Lower leg skin (tissue), 3 donors: ENCODE data around the gene RIC1.

Source experiments
- POLR2A ChIP-seq, 2 donors: fragments of 450-650 bp; IDR thresholded peaks; one replicate each; pipeline ENCODE4 v1.6.1; 2016 to 2017; ENCODE audit warnings: antibody characterized with exemption in 2 of 2, mild to moderate bottlenecking in 1 of 2, moderate library complexity in 1 of 2
- TF ChIP-seq, protein P1 (sequence below), 3 donors: fragments of 450-650 bp; IDR thresholded peaks; one replicate each; pipeline ENCODE4 v1.5.1; 2016; ENCODE audit warnings: antibody characterized with exemption in 3 of 3, mild to moderate bottlenecking in 3 of 3, moderate library complexity in 2 of 3

DNA sequence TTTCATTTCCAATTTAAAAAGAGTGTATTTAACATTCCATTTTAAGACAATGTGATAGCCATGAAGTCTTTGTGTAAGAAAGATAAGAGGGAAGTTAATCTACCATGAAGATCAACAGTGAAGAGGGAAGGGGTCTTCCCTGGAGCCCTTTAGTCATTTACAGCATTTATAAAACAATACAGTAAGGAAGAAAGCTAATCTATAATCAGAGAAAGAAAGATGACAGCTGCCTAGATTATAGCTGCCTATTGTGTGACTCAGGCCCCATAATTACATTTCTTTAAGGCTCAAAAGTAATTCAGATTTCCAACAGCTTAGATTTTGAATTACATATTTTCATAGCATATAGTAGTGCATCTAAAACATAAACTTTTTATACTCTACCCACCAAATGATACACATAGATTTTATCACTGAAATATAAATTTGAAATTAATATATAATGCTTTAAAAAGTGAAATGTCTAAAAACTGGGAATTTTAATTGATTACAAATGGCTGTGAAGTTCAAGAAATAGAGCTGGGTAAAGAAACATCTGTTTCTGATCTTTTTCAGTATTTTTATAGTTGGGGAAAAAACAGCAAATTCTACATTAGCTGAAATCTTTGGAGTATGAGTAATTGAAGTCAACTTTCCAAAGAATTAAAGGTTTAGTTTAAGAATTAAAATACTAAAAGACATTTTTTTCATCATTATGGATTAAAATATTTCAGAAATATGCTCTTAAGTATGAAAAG, 89.6 kb downstream of the RIC1 start:
- TF ChIP-seq, protein P1, sequence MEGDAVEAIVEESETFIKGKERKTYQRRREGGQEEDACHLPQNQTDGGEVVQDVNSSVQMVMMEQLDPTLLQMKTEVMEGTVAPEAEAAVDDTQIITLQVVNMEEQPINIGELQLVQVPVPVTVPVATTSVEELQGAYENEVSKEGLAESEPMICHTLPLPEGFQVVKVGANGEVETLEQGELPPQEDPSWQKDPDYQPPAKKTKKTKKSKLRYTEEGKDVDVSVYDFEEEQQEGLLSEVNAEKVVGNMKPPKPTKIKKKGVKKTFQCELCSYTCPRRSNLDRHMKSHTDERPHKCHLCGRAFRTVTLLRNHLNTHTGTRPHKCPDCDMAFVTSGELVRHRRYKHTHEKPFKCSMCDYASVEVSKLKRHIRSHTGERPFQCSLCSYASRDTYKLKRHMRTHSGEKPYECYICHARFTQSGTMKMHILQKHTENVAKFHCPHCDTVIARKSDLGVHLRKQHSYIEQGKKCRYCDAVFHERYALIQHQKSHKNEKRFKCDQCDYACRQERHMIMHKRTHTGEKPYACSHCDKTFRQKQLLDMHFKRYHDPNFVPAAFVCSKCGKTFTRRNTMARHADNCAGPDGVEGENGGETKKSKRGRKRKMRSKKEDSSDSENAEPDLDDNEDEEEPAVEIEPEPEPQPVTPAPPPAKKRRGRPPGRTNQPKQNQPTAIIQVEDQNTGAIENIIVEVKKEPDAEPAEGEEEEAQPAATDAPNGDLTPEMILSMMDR (IDR thresholded peaks at IDR 0.05): no peak
- no peak for TF ChIP-seq POLR2A (IDR thresholded peaks at IDR 0.05)
